ENCODE measurements around the gene XPR1.
A peak's percentile ranks its signal among the peaks of the same experiment; 100 is the strongest.
"Not testable (repeated sequence)": the region's sequence is repeated elsewhere in the genome, so short reads cannot be mapped to it uniquely, and the experiment has no call there.

XPR1 gene

DNA sequence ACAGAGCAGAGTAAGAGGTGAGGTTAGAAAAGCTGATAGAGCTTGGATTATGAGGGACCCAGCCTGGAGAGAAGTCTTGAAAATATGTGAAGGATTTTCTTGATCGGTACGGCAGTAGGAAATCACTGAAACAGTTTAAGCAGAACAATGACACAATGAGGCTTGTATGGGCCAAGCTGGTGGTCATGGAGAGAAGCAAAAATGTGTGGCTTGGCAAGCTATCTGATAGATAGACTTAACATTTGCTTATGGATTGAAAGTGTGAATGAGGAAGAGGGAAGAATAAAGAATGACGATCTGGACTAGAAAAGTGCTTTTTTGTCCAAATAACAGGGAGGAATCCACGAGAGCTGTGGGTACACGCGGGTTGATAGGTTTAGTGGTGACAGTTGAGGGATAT, 15.4 kb upstream of the XPR1 start:
- DNase-seq: no peak

DNA sequence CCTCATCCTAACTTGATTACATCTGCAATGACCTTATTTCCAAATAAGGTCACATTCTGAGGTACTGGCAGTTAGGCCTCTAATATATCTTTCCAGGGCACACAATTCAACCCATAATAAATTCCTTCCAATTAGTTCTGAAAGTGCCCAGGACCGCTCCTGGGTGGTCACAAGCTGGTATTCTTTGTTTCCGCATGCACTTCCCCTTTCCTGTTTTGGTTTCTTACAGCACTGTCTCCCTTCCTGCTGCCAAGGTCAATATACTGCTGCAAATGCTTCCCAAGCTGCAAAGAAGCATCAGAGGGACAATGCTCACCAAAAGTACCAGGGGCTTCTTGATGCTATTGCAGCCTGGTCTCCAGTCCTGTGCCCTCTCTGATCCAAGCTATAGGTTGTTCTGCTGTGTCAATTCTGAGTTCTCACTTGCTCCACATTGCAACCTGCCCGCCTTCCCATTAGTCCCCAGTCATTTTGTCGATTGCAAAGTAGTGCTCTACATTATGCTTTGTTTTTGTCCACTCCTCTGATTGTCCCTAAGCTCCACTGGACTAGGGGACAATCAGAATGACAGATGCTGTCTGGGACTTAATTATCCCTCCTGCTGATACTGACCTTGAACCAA, 13.9 kb upstream of the XPR1 start:
- no peak for DNase-seq

DNA sequence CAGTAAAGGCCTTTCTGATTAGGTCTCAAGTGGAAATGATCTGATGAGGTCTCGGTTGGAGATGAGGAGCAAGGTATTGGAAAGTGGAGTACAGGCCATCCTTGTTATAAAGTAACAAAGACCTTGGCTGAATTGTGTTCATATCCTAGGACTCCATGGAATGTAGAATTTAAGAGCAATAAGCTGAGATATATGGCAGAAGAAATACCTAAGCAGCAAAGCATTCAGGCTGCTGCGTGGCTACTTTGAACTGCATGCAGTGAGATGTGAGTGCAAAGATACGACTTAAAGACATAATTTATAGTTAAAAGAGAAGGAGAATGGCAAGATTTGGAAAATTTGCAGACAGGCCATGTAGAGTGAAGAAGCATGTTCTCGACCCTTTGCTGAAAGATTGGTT, 11.2 kb upstream of the XPR1 start:
- DNase-seq: no peak

DNA sequence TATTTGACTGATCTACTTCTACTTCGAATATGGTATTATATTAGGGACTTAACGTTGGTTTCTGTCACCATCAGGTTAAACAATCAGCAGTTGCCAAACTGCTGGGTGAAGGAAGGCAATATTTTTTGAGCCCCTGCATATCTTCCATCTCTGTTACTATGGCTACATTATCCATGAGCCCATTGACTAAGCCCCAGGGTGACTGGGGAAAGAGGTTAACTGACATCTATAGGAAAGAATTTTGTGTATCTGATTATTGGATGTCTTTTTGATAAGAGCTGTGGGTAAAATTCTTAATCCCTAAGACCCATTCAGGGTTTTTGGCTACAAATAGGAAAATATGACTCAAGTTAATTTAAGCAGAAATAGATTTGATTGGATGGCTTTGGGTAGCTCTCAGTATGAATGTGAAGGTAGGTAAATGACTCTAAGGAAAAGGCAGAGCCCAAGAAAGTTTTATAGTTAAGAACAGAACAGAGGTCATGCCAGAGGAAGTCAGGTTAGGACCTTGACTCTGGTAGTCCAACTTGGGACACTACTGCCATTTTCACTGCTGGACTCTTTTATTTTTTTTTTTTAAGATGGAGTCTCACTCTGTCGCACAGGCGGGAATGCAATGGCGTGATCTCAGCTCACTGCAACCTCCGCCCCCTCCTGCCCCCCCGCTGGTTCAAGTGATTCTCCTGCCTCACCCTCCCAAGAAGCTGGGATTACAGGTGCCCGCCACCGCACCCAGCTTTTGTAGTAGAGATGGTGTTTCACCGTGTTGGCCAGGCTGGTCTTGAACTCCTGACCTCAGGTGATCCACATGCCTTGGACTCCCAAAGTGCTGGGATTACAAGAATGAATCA, 8.9 kb upstream of the XPR1 start:
- DNase-seq: no peak

DNA sequence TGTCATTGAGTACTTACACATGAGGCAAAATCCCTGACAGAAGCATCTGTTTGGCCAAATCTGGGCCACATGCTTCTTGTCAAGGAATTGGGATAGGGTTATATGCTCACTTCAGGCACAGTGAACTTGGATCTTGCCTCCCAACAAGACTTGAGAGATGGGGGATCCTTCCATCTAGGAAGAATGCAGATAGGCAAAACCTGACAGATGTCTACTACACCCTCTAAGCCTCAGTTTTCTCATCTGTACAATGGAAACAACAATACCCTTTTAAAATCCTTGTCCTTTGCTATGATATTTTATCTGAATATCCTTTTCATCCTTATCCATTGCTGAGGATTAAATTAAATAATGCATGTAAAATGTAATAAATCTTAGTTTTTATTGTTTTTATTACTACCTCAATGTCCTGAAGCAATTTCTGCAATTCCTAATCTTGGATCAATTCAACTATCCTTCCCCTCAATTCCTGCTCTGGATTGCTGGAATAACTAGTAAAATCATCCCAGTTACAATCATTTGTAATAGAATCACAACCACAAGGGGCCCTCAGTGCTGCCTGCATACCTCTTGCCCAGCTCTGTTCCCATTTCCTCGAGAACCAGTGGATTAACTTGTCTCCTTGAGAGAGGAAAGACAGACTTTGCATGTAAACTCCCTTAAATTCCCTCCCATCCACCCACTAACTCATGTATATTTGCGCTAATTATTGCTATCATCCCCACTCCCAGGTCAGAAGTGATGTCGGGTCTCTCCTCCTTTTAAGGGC, 8.1 kb upstream of the XPR1 start:
- no peak for DNase-seq

DNA sequence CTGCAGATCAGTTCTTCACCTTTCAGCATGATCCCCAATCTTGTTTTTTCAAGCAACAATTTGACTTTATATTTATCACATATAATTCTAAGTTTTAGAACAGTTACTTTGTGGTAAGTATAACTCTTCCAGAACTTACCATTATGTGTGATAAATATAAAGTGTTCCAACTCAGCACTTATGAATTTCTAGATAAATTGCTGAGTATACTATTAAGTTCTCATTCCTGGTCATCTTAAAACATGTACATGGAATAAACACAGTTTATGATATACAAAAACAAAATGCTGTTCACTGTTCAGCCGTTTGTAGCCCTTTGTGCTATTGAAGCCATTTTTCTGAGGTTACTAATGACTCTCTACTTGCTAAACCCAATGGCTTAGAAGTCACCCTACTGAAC, 5.1 kb upstream of the XPR1 start:
- no peak for DNase-seq

DNA sequence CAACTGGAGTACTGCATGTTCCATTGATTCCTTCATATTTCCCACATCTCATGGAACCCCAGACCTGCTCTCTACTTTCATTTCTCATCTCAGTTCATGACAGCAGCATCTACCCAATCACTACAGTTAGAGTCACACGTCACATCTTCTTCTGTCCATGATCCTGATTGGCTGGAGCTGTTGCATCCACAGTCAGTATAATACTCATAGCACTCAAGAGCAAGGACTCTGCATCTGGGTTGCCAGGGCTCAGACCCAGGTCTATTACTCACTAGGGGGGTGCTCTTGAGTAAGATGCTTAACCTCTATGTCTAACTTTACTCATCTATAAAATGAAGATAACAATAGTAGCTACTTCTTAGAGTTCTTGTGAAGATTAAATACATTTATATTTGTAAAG, 4.4 kb upstream of the XPR1 start:
- no peak for DNase-seq

DNA sequence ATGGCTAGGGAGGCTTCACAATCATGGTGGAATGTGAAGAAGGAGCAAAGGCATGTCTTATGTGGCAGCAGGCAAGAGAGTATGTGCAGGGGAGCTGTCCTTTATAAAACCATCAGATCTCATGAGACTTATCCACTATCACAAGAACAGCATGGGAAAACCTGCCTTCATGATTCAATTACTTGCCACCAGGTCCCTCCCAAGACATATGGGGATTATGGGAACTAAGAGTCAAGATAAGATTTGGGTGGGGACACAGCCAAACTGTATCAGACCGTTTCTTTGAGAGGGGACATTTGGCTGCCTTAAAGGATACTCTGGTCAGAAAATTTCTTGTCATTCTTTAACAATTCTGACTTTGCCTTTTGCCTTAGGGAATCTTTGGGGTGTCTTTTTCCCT, 3.2 kb upstream of the XPR1 start:
- DNase-seq: no peak

DNA sequence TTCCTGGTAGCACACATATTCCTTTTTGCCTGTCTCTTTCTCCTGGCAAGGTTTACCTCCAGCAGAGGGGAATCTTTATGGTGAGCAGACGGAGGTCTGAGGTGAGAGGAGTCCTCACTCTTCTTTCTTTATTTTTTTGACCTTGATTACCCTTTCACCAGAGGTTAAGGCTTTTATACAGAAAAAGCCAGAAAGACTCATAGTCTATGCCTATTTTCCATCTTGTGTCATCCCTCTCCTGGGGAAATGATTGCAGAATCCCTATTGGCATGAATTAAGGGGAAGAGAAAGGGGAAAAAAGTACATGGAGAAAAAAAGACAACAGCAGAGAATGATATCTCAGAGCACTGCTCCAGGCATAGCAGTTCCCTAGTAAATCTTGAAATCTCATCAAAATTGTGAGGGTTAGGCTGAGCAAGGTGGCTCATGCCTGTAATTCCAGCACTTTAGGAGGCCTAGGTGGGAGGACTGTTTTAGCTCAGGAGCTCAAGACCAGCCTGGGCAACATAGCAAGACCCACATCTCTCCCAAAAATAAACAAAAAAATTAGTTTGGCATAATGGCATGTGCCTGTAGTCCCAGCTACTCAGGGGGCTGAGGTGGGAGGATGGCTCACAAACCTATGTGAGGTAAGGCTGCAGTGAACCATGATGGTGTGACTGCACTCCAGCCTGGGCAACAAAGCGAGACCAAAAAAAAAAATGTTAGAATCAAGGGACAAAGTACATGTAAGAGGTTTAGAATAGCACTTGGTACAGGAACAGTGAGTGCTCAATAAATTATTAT, 1.2 kb upstream of the XPR1 start:
- DNase-seq: no peak

DNA sequence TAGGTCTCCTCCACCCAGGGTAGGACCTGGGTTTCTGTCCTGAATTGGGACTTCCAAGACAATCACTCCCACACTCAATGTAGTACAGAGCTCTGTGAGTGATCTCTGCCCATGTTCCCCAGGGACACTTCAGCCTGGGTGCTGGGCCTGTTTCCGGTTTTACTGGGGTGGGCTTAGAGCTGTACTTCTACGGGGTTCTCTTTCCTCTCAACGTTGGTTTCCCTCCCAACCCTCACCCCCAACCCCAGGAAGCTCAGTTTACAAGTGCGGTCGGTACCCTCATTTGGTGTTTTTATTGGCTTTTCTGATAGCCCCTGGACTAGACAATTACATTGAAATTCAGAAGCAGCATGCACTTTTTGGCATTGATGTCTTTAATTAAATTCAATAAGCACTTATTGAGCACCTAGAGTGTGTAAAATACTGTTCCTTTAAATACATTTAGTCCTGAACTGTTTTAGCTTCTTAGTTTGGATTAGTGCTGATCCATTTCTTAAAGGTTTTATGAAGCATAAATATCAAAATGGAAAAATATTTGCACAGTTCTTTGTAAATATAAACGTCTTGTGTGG, 542 bp upstream of the XPR1 start:
- DNase-seq: no peak

DNA sequence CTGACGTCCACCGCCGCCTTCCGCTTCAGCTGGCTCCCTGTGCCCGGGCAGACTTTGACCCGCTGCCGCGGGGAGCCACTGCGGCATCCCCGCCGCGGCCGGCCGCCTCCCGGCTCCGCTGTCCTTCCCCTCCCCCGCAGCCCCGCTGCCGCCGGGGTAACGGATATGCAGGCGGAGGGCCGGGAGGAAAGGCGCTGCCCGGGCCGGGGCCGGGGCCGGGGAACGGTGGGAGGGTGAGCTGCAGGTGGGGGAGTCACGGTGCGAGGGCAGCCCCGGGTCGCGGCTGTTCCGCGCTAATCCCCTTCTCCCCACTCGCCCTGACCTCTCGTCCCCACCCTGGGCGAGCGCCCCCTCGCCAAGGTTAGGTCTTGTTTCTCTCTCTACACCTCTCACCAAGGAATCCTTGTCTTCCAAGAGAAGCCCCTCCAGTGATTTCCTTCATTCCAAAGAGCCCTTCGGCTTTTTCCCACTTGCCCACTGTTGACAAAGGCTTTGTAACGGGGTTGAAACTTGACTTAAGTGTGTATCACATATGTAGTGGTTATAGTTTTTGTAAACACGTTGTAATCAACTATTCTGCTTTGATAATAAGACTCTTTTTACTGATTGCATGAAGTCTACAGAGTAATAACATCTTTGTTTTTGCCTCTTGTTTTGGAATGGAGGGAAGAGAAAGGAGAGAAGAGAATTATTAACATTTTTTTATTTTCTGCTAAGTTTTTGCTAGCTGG, 669 bp downstream of the XPR1 start:
- peak; percentile 38 to 49 for DNase-seq

DNA sequence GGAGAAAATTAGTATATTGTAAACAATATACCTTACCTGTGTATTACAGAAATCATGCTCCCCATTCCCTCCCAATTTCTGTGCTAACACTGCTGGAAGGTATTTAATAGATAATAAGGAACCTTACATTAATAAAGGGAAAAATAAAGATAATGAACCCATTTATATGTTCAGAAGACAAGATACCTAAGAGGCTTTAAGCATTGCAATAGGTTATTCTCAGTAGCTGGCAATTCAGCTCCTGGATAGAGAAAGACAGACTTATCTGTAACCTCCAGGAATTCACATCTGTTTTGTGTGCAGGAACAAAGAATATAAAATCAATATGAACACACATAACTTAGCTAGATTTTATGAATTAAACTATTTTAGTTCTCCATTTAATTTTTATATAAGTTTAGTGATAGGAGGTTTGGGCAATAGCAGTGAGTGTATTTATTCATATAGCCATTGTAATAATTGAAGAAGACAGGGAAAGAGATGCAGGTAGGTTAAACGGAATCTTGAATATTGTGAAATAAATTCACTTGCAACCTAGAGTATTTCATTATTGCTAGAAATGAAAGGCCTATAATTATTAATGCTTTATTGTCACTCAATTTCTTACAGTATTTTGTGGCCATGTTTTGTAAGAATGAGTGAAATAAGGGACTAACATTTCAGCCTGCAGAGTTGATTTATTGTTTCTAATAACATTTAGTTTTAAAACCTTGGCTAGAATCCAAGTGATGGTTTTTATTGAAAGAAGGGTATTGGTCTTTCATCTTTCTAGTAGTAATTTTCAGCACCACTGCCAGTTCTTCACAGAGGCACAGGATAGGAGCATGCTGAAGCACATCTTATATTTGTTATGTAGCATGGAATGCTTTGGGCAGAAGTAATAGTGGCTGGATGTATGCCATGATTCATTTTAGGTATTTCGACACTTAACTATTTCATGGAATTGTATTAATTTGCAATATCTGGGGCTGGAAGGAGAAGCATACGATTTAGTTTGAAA, 1.5 kb downstream of the XPR1 start:
- no peak for DNase-seq

DNA sequence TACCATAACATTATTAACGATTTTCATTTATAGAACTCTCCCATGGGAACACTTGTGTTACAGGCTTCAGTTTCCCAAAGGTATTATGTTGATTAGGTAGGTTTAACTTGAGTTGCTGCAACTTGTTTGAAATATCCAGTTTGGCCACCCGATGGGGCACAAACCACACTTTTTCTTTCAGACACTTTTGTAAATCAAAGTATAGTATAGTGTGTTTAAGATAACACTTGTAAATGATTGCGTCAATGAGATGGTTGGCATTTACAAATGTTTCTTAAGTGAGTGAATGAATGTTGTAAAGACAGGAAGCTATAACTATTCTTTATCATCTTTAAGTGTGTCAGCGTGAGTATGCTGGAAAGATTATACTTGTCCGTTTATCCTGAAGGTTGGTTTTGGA, 4.3 kb downstream of the XPR1 start:
- DNase-seq: no peak

DNA sequence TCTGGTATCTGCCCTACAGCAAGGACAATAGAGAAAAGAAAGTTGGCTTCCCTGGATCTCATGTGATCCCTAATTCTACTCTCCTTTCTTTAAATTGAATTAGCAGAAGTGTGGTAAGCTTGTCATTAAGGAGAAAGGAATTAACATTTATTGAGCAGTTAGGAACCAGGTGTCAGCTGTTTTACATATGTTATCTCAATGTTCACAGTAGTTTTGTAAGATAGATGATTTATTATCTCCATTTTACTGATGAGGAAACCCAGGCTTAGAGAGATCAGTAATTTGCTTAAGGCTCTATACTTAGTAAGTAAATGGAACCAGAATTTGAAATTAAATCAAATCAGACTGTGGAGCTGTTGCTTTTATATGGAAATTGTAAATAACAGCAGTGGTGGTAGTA, 8.0 kb downstream of the XPR1 start:
- DNase-seq: no peak

DNA sequence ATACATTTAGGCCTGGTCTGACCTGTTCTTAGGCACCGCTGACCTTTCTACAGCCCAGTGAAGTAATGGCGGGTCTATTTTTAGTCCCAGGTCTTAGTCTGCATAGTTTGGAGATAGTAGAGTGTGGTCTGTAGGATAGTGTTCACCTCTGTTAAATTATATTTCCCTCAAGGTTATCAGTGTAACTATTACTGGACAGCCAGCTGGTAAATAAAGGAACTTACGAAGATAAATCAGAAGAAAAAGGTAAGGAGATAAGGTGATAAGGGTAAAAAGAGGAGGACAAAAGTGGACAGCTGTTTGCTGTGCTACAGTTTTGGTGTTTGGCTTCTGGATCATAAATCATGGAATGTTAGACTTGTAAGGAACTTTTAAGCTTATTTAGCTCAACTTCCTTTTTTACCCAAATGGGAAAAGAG, 8.7 kb downstream of the XPR1 start:
- DNase-seq: no peak

DNA sequence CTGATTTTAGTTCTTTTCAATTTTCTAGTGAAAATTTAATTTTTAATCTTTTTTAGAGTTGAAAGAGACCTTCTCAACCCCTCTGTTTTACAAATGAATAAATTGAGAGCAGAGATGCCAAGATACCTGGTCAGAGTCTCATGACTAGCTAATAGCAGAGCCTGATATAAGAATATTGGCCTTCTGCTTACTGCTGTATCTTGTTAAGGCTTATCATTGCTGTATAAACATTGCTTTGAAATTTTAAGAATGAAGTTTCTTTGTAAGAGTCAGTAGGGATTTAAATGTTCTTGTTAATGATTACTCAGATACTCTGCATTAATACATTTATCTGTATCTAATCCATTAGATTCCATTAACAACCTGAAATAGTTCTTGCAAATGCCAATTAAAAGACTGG, 9.8 kb downstream of the XPR1 start:
- no peak for DNase-seq

DNA sequence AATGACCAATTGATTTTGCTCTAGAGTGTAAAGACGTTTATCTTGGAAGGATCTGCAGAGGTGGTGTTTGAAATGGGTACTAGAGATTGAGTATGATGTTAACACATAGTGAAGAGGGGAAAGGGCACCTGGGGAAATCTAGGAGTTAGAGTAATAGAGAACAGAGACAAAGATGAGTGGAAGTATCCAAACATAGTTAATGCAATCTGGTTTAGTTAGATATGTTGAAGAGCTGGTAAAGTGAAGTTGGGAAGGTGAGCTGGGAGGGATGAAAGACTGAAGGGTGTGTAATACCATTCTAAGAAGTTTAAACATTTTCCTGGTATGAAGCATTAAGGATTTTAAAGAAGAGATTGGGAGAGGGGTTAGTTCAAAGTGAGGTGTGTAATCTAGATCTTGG, 11.0 kb downstream of the XPR1 start:
- no peak for DNase-seq

DNA sequence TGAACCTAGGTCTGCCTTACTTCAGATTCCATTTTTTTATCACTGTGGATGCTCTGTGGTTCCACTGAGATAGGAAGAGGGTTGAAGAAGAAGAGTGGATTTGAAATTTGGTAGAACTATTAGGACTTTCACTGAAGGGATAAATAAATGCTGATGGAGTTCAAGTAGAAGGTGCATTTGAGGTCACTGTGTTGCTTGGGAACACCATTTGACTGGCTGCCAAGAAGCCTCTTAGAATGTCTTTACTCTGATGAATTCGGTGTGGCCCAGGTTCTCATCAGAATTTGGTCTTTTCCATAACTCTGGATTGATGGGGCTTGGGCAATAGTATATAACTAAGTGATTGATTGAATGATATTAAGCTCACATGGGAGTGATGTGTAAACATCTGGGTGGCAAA, 11.9 kb downstream of the XPR1 start:
- no peak for DNase-seq

DNA sequence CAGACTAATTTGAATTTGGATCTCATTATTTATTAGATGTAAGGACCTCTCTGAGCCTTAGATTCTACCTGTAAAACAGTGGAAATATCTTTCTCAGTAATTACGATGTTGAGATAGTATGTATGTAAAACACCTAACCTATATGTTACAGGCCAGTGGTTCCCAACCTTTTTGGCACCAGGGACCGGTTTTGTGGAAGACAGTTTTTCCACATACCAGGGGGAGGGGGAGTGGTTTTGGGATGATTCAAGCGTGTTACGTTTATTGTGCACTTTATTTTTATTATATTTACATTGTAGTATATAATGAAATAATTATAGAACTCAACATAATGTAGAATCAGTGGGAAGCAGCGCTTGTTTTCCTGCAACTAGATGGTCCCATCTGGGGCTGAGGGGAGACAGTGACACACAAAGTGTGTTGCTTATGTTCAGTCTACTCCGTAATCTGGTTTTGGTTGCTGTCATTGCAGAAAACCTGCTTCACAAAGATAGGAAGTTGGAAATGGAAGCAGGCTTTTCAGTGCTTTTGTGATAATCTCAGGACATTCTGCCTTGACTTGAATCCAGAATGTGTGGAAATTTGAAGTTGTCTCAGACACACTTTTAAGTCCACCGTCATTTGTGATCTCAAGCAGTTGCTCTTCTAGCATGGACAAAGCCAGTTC, 12.8 kb downstream of the XPR1 start:
- DNase-seq: no peak

DNA sequence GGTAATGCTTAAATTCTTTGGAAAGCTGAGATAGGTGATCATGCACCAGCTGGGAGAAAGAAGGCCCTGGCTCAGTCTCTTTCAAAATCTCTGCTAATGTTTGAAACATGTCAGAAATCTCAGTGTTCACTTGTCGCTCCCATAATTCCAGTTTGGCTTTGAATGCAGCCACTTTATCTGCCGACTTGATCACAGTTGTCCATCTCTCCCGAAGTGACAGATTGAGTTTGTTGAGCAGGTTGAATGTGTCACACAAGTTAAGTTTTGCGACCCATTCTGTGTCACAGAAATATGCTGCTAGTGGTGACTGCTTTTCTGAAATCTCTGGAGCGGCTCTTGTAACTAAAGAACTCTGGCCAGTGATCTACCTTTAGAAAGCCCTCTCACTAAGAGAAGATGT, 13.4 kb downstream of the XPR1 start:
- DNase-seq: not testable (repeated sequence)
